ENCODE data around the gene PRKRIP1. TPM values are rescaled to one million over a fixed set of nuclear protein-coding genes. Genes with fewer than 3 reads are reported as not detected.
"Not testable (repeated sequence)": the region's sequence is repeated elsewhere in the genome, so short reads cannot be mapped to it uniquely, and the experiment has no call there.

Gene PRKRIP1
- total RNA-seq, 2 donors from 2014 or later: 30.3 to 35.0 TPM

- Histone ChIP-seq H3K4me3 (ENCODE audit: low read length) (no peak overlapping the region), H3K27me3 (ENCODE audit: control insufficient read depth, insufficient read depth, low read length, poor library complexity, severe bottlenecking) (no peaks in the 10 kb centered on the region), H3K36me3 (ENCODE audit: control insufficient read depth, insufficient read depth, low read length) (peaks cover 15% of the 10 kb centered on the region), H3K27ac (ENCODE audit: low read depth, low read length) (no peak overlapping the region), H3K9ac (ENCODE audit: extremely low read depth, low read length, poor library complexity, severe bottlenecking) (no peak overlapping the region), H3K4me1 (ENCODE audit: control insufficient read depth, insufficient read depth, low read length) (no peaks in the 10 kb centered on the region), H3K9me3 (ENCODE audit: control insufficient read depth, low read length) (no peaks in the 10 kb centered on the region)
- H3K27me3 Mint-ChIP-seq (ENCODE audit: insufficient read depth): no peaks in the 10 kb centered on the region
- TF ChIP-seq CTCF (conservative IDR thresholded peaks at IDR 0.05): no peak
- H3K9me3 Mint-ChIP-seq: no peaks in the 10 kb centered on the region
- peaks cover 11% of the 10 kb centered on the region for H3K36me3 Mint-ChIP-seq (ENCODE audit: low read depth)
- peak overlapping the region; percentile 52 for H3K27ac Mint-ChIP-seq
- H3K4me3 Mint-ChIP-seq: no peak overlapping the region
- no peak for DNase-seq
- H3K4me1 Mint-ChIP-seq: no peaks in the 10 kb centered on the region
- WGBS, 2 experiments (ENCODE audit: insufficient coverage in 1 of 2, insufficient read length in 1 of 2): 93 to 94% methylated on average over 5 to 6 of the region's 6 CpGs
These were observed 75.6 kb downstream of the PRKRIP1 start for GRCh38 chr7:102471791-102472125.

- Histone ChIP-seq H3K36me3 (ENCODE audit: control insufficient read depth, insufficient read depth, low read length) (peaks cover 15% of the 10 kb centered on the region), H3K4me3 (ENCODE audit: low read length) (no peak overlapping the region), H3K4me1 (ENCODE audit: control insufficient read depth, insufficient read depth, low read length) (no peaks in the 10 kb centered on the region), H3K9ac (ENCODE audit: extremely low read depth, low read length, poor library complexity, severe bottlenecking) (no peak overlapping the region), H3K9me3 (ENCODE audit: control insufficient read depth, low read length) (no peaks in the 10 kb centered on the region), H3K27me3 (ENCODE audit: control insufficient read depth, insufficient read depth, low read length, poor library complexity, severe bottlenecking) (no peaks in the 10 kb centered on the region), H3K27ac (ENCODE audit: low read depth, low read length) (no peak overlapping the region)
- WGBS, 2 experiments (ENCODE audit: insufficient coverage in 1 of 2, insufficient read length in 1 of 2): 83 to 91% methylated on average over 15 to 31 of the region's 31 CpGs
- no peak for TF ChIP-seq CTCF (conservative IDR thresholded peaks at IDR 0.05)
- Mint-ChIP-seq H3K27me3 (ENCODE audit: insufficient read depth) (no peaks in the 10 kb centered on the region), H3K27ac (peak overlapping the region; percentile 52), H3K9me3 (no peaks in the 10 kb centered on the region), H3K36me3 (ENCODE audit: low read depth) (peaks cover 10% of the 10 kb centered on the region), H3K4me1 (no peaks in the 10 kb centered on the region), H3K4me3 (no peak overlapping the region)
- peak; percentile 42 for DNase-seq
These were observed 76.2 kb downstream of the PRKRIP1 start for GRCh38 chr7:102472126-102473041.

- H3K4me3 ChIP-seq (ENCODE audit: low read length): no peak overlapping the region
- Mint-ChIP-seq H3K27ac (no peak overlapping the region), H3K27me3 (ENCODE audit: insufficient read depth) (no peaks in the 10 kb centered on the region), H3K9me3 (no peaks in the 10 kb centered on the region), H3K36me3 (ENCODE audit: low read depth) (peaks cover 10% of the 10 kb centered on the region), H3K4me1 (no peaks in the 10 kb centered on the region), H3K4me3 (no peak overlapping the region)
- H3K4me1 ChIP-seq (ENCODE audit: control insufficient read depth, insufficient read depth, low read length): no peaks in the 10 kb centered on the region
- H3K27ac ChIP-seq (ENCODE audit: low read depth, low read length): no peak overlapping the region
- no peaks in the 10 kb centered on the region for H3K9me3 ChIP-seq (ENCODE audit: control insufficient read depth, low read length)
- 92 to 93% methylated on average over 18 to 22 of the region's 23 CpGs for WGBS, 2 experiments (ENCODE audit: insufficient coverage in 1 of 2, insufficient read length in 1 of 2)
- DNase-seq: peak; percentile 37
- H3K27me3 ChIP-seq (ENCODE audit: control insufficient read depth, insufficient read depth, low read length, poor library complexity, severe bottlenecking): no peaks in the 10 kb centered on the region
- TF ChIP-seq CTCF (conservative IDR thresholded peaks at IDR 0.05): no peak
- H3K36me3 ChIP-seq (ENCODE audit: control insufficient read depth, insufficient read depth, low read length): peaks cover 15% of the 10 kb centered on the region
- H3K9ac ChIP-seq (ENCODE audit: extremely low read depth, low read length, poor library complexity, severe bottlenecking): no peak overlapping the region
These were observed 77.3 kb downstream of the PRKRIP1 start for GRCh38 chr7:102473271-102473991.

GRCh38 chr7:102474116-102474515 lies 78.0 kb downstream of the PRKRIP1 start:
- H3K4me3 ChIP-seq (ENCODE audit: low read length); H3K27me3 Mint-ChIP-seq (ENCODE audit: insufficient read depth); H3K4me3 Mint-ChIP-seq; DNase-seq; H3K27ac ChIP-seq (ENCODE audit: low read depth, low read length); H3K9me3 ChIP-seq (ENCODE audit: control insufficient read depth, low read length); H3K27me3 ChIP-seq (ENCODE audit: control insufficient read depth, insufficient read depth, low read length, poor library complexity, severe bottlenecking); H3K4me1 Mint-ChIP-seq; H3K9ac ChIP-seq (ENCODE audit: extremely low read depth, low read length, poor library complexity, severe bottlenecking); H3K4me1 ChIP-seq (ENCODE audit: control insufficient read depth, insufficient read depth, low read length); H3K36me3 Mint-ChIP-seq (ENCODE audit: low read depth); H3K9me3 Mint-ChIP-seq; H3K27ac Mint-ChIP-seq: not testable (repeated sequence)
- peaks cover 12% of the 10 kb centered on the region for H3K36me3 ChIP-seq (ENCODE audit: control insufficient read depth, insufficient read depth, low read length)
- 100% methylated on average over 3 of the region's 14 CpGs; no CpG with 5 or more reads in 1 of the 2 experiments for WGBS, 2 experiments (ENCODE audit: insufficient coverage in 1 of 2, insufficient read length in 1 of 2)

All from endodermal cell (in vitro differentiated cells).